Inflammatory macrophage (primary cell): ENCODE results near the gene GLIS1.

Source experiments
- DNase-seq, 2 donors: peaks; one replicate each; pipeline ENCODE4 v3.0.0-alpha.2; 2020 to 2022

GLIS1 gene

DNA sequence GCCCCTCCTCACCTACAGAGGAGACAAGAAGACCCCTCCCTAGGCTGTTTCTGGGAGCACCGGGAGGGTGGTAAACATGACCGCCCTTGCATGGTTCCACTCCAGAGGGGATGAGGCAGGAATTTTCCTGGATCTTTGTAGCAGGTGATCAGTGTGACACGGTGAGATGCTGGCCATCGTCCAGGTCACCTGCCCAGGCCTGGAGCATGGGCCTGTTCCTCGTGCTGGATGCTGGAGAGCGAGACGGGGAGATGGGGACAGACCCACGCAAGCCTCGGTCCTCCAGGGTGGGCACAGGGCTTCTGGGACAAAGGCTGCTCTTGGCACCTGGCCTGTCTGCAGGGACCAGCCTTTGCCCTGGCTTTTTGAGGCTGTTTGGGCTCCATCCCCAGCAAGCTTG is 233.6 kb downstream of the GLIS1 start:
- DNase-seq, result no peak

DNA sequence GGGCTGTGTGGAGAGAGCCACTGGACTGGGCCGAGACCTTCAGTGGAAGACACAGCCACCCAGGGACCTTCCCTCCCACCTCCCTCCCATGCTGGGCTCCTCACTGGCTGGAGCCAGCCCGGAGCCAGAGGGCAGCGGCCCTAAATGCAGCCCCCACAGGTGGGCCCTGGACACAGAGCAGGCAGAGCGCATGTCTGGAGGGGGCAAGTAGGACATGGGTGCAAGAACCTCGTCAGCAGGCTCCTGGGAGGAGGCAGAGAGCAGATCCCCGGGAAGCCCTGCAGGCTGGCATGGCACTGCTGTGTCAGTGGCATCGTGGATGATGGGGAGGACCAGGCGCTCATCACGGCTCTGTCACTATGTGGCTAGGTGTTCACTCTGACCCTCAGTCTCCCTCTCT is 234.1 kb downstream of the GLIS1 start:
- no peak for DNase-seq

DNA sequence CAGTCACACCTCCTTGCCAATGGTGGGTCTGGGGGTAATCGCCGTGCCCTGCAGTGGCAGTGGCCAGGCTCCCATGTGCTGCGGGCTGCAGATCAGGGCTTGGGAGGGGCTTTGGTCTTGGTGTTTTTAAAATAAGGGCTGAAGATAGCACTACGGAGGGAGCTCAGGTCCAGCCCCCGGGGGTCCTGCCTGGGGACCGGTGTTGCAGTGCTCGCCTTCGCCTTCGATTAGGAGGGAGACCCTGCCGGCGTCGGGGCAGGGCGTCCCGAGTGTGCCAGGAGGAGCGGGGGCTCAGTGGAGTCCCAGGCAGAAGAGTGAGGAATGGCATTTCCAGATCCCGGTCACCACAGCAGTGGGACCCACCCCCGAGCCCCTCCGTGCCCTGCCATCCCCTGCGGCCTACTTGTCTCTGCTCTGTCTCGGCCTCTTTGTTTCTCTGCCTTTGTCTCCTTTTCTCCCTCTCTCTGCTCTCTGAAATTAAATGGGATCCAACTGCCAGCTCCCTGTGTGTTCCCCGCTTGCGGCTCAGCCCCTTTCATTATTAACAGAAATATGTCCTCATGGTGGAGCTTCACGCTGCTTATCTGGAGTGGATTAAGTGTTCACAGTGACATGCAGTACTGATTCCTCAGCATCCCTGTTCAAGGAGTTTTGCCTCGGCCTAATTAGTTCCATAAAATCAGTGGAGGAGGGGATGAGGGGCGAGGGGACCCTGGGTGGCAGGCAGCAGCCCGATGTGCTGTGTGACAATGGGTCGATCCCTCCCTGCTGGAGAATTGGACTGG is 235.3 kb downstream of the GLIS1 start:
- DNase-seq, result no peak

DNA sequence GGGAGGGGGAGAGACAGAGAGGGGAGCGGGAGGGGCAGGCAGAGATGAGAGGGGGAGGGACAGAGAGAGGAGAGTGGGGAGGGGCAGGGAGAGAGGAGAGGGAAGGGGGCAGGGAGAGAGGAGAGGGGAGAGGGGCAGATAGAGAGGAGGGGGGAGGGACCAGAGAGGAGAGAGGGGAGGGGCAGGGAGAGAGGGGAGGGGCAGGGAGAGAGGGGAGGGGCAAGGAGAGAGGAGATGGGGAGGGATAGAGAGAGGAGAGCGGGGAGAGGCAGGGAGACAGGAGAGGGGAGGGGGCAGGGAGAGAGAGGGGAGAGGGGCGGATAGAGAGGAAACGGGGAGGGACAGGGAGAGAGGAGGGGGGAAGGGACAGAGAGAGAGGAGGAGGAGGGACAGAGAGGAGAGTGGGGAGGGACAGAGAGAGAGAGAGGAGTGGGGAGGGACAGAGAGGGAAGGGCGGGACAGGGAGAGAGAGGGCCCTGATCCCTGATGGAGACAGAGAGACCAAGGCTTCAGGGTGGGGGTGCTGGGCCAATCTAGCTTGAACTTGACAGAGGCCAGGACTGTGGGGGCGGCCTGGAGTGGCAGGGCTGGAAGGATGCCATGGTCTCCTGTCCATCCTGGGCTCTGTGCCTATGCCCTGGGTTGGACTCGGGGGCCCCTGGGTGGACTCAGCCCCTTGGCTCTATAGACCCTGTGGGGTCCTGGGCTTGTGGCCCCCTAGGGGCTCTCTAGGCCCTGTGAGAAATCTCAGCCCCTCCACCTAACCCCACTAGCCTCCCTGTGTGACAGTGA is 236.1 kb downstream of the GLIS1 start:
- no peak for DNase-seq

DNA sequence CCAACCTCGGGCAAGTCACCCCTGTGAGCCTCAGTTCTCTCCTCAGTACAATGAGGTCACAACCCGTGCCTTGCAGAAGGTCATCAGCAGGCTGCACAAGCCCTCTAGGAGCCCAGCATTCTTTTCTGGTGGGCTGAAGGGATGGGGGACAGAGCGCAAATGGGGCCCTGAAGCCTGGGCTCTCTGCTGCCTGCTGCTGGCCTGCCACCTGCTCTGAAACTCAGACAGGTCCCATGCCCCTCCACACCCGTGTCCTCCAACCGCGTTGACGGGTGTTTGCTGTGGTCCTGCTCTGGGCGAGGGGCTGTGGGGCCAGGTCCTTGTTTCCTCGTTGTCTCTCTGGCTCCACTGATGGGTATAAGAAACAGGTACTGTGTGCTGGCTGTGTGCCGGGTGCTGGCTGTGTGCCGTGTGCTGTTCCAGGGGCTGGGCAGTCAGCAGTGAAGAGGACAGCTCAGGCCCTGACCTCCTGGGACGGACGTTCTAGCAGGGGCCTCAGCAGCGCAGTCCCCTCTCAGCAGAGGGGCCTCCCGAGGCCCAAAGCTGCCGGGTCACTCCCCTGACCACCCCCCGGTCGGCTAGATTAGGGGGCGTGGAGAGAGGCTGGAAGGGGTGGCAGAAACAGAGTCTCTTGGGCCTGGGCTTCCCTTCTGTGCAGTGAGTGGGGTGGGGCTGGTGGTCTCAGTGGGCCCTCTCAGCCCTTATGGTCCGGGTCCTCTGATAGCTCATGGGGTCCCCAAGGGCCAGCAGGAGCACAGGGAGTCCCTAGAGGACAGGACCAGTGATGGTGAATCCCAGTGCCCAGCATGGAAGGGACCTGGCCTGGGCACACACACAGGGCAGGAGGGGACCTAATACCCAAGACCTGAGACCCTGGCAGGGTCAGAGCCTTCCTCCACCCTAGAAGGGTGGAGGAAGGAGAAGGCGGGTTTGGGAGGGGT is 237.6 kb downstream of the GLIS1 start:
- DNase-seq, result no peak

DNA sequence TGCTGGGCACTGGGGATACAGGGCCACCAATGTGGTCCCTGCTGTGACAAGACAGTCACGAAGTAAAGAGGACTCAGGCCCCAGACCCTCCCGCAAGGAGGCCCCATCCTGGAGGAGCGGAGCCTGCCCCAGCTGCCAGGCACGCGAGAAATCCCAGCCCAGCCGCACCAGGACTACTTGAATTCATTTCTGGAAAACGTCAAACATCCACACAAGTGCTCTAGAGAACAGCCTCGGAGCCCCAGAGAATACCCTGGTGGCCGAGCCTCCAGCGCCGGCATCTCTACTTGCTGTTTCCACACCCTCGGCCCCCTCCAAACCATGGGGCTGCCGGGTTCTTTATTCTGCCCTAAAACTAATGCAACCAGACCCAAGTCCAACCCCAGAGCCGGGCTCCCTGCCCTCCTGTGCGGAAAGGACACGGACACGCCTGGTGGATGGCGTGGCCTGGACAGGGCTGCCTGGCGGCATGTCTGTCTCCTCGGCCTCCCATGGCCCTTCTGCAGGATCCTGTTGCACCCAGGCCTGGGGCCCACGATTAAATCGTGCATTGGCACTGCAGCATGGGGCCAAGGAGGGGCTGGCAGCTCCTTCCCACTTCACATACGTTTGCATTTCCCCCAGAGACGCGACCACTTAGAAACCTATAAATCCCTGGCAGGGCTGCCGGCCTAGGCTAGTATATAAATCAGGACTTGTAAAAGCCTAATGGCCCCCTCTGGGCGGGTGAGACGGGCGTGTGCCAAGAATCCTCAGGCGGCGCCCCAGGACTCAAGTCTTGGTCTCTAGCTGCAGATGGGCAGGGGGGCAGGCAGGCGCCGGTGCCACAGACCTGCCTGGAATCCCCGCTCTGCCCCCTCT is 238.5 kb downstream of the GLIS1 start:
- no peak for DNase-seq

DNA sequence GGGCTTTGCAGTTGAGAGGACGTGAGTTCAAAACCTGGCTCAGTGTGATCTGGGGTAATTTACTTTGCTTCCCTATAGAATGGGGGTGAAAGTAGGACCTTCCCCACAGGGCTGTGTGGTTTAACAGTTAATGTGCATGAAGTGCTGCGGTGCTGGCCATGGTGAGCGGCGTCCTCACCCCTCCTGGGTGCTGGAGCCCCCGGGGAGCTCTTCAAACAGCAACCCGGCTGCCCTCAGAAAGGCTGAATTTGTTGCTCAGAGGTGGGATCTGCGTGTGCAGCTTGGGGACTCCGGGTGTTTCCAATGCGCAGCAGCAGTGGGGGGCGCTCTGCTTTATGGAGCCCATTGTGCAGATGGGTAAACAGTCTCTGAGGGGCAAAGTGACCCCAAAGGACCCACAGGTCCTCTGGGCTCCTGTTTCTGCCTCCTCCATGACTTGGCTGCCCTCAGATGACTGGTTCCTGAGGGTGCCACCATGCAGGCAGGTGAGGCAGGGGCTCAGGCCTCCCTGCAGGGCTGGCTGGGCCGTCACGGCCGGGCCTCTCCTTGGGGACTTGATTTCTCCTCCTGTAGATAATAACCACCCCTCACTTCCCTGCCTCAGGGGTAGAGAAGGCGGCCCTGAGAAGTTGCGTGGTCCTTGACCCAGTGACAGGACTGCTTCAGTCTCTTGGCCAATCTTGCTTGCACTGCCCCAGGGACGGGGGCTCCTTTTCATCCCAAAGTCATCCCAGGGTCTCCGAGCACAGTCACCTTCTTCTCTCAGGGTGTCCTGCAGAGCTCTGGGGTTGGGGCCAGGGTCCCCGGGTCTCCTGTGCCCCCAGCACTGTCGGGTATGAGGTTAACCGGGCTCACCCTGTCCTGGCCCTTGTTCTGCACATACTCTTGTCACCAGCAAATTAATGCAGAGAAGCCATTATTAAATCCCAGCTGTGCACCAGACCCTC is 239.4 kb downstream of the GLIS1 start:
- DNase-seq, result no peak

DNA sequence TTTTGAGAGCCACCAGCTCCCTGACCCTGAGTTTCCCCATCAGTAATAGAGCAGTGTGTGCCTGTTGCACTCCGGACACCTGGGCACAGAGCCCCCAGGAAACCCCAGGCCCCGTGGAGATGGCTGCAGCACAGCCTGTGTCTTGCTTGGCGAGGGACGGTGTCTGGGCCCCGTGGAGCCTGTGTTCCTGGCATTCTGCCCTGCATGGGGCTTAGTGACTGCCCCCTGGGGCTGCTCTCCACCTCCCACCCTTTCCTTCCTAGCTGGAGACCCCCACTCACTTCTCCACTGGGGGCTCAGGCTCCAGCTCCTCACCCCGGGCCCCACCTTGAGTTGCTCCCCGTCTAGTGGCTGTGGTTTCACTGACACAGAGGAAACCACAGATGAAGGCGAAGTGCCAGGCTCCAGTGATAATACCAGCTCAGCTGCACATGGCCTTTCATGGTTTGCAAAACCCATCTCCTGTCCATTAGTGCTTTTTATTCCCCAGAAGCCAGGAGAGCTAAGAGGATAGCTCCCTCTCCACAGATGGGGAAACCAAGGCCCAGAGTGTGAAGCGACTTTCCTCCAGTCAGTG is 240.3 kb downstream of the GLIS1 start:
- DNase-seq, result no peak

DNA sequence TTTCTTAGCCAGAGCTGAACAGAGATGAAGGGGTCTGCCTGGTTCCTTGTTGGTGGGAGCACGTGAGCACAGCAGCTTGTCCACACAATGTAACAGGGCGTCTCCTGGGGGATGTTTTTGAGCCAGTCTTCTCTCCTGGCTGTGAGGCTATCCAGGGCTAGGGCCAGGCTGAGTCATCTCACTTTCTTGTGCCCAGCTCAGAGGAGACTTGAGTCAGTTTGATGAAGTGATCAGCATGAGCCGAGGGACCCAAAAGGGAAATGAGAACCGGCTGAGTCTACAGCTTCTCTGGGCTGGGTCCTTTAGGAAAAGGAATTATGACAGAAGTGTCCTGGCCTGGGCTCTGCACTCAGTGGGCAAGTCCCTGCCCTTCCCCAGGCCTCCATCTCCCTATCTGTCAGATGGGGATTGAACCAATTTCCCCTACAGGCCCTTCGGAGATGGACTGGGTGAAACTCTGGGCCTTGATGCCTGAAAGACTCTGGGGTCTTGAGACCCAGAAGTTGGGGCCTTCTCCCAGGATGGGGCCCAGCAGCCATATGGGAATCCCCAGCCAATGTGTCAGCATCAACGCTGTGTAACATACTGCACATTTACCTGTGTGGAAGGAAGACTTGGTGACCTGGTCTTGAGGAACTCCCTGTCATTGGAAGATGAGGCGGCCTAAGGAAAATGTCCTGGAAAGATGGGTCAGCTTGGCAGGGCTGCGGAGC is 243.2 kb downstream of the GLIS1 start:
- no peak for DNase-seq

DNA sequence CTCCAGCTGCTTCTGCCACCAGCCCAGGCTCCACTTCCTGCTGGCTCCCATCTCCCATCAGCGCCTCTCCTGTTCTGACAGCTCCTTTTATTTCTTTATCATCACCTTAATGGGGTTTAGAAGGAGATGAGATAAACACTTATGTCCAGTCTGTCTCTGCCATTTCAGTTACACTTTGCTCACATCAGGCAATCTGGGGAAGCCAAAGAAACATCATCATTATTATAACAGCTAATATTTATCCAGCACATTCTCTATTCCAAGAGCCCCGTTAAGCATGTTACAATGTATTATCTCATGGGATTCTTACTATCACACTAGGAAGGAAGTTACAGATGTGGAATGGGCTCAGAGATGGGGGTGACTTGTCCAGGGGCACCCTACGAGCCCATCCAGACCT is 248.6 kb downstream of the GLIS1 start:
- no peak for DNase-seq

DNA sequence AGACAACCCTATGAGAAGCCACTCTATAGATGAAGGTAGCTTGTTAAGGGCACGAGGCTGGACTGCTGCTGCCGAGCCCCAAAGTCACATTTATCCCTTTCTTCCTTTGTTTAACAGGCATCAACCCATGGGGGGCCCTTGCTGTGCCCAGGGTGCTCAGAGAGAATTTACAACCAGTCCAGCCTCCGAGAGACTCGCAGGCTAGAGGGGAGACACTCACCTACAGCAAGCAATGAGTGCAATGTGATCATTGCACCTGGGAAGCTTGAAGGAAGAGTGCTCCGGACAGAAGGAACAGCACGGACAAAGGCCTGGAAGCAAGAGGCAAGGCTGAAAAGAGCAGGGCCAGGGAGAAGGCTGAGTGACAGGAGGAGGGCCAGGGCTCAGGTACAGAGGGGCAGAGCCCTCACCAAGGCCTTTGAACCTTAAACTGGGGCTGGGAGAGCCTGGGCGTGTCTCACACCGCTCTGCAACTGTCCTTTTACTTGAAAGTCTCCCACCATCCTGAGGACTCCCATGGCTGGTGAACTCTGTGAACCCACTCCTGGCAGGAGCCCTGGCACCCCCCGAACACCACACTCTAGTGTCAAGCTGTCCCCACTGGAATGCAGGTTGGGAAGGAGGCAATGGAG is 252.5 kb downstream of the GLIS1 start:
- DNase-seq, result no peak

DNA sequence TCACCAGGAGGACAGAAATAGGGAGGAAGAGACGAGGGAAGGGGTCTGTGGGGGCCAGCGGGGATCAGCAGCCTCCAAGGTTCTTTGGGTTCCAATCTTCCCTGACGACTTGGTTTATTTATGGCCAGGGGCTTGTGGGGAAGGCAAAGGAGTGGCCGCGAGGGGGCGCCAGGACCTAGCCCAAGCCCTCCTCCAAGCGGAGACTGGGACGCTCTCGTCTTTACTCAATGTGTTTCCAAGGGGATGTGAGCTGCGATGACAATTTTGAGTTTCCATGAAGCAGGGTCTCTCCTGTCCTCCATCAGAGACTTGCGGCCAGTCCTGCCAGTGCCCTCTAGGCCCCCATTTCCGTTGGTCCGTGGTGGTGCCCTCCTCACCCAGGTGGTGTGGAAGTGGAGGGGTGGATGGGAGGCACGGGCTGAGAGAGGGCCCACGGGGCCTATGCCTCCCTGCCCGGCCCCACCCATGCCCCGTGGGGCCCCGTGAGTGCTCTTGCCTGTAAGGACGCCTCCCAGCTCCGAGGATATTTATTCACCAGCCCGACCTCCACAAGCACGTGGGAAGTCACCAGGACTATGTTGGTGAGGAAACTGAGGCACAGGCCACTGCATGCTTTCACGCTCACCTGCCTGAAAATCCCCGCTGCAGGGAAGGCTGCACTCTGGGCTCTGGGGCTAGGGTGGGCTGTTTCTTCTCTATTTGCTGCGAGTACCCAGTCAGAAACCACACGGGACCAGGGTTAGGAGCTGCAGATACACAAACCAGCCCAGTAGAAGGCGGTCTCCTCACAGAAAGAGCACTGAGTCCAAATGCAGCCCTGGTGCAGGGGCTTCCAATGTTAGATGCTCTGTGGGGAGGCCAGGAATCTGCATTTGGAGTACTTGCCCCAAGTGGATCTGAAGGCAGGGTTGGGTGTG is 253.2 kb downstream of the GLIS1 start:
- DNase-seq, result peak; percentile 40 to 64

DNA sequence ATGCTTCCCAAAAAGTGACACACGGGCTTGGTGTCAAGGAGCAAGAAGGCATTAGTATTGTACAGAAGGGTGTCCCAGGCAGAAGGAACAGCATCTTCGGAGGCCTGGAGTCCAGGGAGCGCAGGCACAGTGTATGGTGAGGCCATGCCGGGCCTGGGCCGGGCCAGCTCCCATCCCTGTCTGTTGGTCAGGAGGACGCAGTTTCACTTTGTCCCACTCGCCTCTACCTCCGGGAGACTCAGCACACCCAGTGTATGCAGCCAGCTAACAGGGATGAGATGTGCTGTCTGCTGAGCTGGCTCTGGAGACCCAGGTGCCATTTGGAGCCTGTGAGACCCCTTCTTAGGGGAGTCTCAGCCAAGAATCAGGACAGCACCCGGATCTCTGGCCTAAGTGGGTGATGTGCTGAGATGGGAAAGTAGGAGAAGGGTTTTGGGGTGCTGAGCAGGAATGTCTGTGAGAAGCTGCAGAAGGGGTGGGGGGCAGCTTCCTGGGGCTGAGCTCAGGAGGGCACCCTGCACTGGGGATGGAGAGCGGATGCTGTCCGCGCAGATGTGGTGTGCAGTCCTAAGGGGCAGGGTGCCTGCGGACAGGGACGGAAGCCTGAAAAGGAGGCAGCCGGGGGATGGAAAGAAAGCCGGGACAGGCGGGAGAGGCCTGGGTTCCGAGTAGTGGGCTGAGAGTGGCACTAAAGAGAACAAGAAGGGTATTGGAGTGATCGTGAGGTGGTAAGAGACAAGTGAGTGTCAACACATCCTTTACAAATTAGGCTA is 254.1 kb downstream of the GLIS1 start:
- no peak for DNase-seq

DNA sequence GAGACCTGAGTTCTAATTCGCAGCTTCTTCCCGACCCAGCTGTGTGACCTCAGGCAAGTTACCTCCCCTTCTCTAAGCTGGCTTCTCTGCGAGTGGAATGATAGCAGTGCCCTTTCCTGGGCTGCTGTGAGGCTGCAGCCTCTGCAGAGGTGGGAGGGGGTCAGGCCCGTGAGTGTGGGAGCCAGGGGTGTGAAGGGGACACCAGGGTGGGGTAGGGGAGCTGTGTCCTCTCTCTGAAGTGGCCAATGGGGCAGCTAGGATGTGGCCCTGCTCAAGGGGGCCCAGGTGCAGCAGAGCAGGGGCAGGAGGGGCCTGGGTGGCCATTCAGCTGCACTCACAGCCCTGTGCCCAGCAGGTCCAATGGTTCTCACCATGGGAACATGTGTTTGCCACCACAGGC is 255.3 kb downstream of the GLIS1 start:
- no peak for DNase-seq

DNA sequence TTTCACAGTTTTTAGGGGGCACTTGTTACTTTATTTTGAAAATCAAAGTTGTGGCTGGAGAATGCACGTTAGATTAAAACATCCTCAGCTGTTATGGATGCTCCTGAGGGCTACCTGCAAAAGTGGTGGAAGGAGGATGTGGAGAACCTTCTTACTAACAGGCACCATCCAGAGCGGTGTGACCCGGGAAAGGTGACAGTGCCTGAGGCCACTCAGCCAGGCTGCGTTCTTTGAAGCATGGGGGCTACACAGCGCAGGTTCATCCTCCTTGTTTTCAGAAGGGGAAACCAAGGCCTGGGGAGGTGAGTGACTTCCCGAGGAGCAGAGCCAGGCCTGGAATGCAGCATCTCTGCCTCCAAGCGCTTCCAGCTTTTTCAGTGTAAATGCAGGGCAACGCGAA is 255.8 kb downstream of the GLIS1 start:
- no peak for DNase-seq

DNA sequence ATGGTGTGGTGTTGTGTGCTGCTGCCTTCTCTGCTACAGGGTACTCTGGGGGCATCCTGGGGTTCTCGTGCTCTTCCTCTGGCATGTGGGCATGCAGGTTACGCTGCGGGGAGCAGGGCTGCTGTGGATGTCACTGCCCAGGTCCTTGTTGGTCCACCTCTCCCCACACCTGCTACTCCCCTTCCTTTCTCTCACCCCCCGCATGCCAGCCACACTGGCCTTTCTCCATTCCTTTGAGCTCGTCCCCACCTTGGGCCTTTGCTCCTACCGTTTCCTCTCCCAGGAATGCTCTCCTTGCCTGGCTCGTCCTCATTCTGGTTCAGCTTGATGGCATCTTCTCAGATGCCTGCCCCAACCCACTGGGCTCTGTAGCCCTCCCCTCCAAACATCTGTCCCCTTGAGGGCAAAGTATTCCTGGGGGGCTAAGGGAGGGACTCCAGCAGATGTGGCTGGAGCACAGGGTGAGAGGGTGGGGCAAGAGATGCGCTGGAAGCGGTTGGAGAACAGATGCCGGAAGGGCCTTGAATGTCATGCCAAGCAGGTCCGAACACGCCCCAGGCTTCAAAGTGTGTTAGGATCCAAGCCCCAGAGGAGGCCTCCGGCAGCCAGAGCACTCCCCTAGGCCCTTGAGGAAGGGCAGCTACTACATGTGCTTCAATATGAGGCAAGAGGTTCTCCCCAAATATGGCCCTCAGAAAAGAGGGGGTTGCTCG is 256.4 kb downstream of the GLIS1 start:
- no peak for DNase-seq

DNA sequence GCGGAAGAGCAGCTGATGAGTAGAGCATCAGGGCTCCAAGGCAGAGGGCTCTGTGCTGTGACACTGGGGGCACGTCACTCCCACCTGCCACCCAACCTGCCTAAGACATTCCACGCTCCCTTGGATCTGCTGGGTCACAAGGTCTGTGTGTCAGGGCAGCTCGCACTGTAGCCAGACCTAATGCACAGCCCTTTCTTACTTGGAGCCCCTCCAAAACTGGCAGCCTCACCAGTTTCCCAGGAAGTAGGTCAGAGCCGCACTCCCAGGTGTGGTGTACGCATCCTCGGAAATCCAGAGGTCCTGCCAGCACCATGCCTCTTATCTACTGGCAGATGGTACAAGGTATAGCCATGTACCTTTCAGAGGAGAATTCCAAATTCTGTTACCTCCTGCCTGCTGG is 257.5 kb downstream of the GLIS1 start:
- no peak for DNase-seq
